ENCODE results near the gene NFX1.

Gene NFX1

DNA sequence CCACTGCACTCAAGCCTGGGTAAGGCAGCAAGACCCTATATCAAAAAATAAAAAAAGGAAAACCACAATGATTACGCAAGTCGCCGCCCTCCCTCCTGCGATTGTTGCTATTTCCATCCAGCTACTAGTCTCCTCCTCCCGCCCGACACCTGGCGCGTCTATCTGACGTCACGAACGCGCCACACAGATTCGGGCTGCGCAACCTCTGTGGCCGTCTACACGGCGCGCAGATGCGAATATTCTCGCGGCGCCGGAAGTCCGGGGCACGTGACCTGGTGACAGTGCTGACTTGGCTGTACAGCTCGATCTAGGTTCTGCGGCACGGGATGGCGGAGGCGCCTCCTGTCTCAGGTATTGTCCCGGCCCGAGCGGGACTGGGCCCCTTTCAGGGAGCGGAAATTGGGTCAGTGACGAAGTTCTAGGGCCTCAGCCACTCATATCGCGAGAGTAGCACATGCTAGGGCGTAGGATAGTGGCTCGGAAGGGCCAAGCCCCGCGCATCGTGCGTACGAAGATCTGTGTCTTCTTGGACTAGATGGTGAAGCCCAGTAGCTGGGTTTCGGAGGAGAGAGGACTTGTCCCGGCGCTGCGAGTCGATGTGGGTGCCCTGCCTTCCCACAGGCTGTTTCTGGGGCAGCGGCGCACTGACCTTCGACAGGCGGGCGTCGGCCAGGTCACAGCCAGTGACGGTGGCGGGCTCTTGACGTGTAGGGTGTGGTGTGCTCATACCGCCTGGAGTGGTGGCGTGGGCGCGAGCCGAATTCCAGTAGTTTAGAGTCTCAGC lies at the start of gene NFX1:
Gene NFX1 (plus strand): TSS at position 270 of the 784 bp plus-strand sequence. CDS start 57 bp downstream, at position 327.
- peak; percentile 92 to 98 (median 97) for DNase-seq (ENCODE audit: low read depth in 3 of 3)

GRCh38 chr9:33241298-33241697 lies 49.0 kb upstream of the NFX1 start:
- DNase-seq (ENCODE audit: low read depth in 3 of 3), result no peak

- no peak for DNase-seq (ENCODE audit: low read depth in 3 of 3)
Observed at GRCh38 chr9:33242609-33243134, 47.6 kb upstream of the NFX1 start.

DNA sequence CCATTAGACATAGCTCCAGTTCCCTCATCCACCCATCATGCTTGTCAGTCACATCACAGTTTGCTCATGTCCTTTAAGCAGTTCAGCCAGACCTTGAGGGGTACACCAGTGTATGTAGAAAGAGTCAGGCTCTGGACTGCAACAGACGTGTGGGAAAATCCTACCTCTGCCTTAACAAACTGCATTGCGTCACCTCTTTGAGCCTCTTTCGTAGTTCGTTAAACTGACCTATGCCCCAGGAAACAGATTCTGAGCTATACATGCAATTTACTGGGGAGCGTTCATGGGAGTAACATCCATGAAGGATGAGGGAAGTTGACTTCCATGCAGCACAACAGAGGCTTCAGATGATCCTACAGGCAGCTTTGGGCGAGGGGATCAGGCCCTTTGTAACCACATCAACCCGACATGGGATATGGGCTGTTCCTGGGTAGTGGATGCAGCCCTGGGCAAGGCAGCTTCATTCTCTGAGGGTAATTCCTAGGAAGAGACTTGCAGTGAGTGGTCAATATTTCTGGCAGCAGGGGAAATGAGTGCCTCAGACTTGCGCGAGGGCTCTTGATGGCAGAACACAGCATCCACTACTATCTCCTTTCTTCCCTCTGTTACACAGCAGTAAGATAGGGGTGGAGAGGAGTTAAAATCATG lies 46.1 kb upstream of the NFX1 start:
- DNase-seq (ENCODE audit: low read depth in 3 of 3), result no peak

DNA sequence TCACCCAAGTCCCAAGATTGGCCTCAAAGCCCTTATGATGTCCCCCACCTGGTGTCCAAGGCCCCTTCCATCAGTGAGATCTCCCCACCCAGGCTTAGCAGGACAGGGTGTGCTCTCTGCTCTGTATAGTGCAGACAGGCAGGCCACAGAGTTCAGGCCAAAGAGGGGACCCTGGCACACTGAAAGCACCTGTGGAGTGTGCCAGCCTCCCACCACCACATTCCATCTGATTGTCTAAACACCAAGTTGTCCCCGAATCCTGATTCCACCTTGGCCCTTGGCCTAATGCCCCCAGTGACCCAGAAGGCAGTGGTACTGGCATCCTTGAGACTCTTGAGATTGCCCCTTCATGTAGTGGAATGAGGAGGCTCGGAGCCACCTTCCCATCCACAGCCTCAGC lies 45.0 kb upstream of the NFX1 start:
- DNase-seq (ENCODE audit: low read depth in 3 of 3), result no peak

DNA sequence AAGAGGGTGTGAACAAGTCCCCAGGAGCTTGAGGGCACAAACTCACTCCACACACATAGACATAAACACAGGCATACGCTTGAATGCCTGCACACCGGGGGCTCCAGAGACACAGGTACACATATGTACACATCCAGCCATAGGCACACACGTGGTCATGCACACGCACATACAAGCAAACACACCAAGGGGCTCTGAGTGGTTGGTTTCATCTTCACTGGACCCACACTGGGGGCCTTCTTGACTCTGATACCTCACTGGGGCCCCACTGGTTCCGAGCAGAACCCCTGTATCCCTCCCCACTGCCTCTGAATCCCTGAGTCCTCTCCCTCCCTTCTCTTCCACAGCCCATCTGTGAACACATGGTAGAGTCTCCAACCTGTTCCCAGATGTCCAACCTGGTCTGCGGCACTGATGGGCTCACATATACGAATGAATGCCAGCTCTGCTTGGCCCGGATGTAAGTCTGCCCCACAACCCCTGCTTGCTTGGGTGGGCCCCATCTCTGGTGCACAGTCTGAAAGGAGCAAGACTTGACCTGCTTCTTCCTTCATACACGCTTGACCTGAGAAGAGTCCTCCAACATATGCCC lies 44.0 kb upstream of the NFX1 start:
- no peak for DNase-seq (ENCODE audit: low read depth in 3 of 3)

GRCh38 chr9:33248606-33249005 lies 41.7 kb upstream of the NFX1 start:
- no peak for DNase-seq (ENCODE audit: low read depth in 3 of 3)

GRCh38 chr9:33249087-33249658 lies 41.1 kb upstream of the NFX1 start:
- no peak for DNase-seq (ENCODE audit: low read depth in 3 of 3)

DNA sequence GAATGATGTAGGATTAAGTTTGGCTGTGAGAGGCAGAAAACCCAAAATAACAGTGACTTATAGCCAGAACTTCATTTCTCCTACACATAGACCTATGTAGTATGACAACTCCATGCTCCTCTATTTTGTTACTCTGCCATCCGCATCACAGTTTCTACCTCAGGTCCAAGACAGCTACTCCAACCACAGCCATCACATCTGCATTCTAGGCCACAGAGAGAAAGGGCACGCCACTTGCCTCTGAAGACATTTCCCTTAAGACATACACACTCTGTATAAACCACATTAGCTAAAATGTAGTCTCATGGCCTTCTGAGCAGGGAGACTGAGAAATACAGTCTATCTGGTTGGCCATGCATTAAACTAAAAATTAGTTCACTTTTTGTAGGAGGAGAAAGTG lies 40.3 kb upstream of the NFX1 start:
- DNase-seq (ENCODE audit: low read depth in 3 of 3), result no peak

GRCh38 chr9:33250458-33250995 lies 39.8 kb upstream of the NFX1 start:
- no peak for DNase-seq (ENCODE audit: low read depth in 3 of 3)

- no peak for DNase-seq (ENCODE audit: low read depth in 3 of 3)
Observed at GRCh38 chr9:33254211-33254610, 36.1 kb upstream of the NFX1 start.

GRCh38 chr9:33255014-33255413 lies 35.3 kb upstream of the NFX1 start:
- DNase-seq (ENCODE audit: low read depth in 3 of 3), result no peak

GRCh38 chr9:33255471-33255870 lies 34.8 kb upstream of the NFX1 start:
- no peak for DNase-seq (ENCODE audit: low read depth in 3 of 3)

DNA sequence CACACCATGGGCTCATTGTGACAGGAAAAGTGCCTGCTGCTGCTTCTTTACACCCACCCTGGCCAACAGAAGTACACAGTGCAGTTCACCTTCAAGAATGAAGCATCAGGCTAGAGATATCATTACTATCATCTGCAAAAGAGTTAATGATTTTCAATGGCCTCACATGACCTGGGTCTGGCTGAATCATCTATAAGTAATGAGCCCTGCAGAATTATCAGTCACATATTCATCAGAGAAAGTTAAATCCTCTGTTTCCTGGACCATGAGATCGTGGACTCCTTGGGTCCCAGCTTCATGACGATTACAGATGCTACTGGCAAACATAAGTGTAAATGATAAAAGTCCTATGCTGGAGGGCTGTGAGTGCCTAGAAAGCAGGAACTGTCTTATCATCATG lies 34.1 kb upstream of the NFX1 start:
- no peak for DNase-seq (ENCODE audit: low read depth in 3 of 3)

- no peak for DNase-seq (ENCODE audit: low read depth in 3 of 3)
Observed at GRCh38 chr9:33257276-33257675, 33.0 kb upstream of the NFX1 start.

- no peak for DNase-seq (ENCODE audit: low read depth in 3 of 3)
Observed at GRCh38 chr9:33260372-33260771, 29.9 kb upstream of the NFX1 start.

- DNase-seq (ENCODE audit: low read depth in 3 of 3), result no peak
Observed at GRCh38 chr9:33263131-33264002, 26.9 kb upstream of the NFX1 start.

DNA sequence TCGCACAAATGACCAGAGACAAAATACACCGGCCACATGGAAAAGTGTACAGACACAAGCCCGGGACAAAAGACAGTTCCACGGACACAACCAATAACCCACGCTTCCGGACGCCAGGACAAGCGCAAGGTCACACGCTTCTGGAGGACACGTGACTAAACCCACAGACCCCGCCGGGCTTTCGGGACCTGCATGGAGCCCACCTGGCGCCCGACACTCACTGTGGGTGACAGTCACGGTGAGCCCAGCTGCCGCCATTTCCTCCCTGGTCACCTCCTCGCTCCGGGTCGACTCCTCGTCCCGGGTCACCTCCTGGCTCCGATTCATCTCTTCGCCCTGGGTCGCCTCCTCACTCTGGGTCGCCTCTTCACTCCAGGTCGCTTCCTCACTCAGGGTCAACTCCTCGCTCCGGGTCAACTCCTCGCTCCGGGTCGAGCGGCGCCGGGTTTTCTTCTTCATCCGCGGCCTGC lies 26.3 kb upstream of the NFX1 start:
- DNase-seq (ENCODE audit: low read depth in 3 of 3), result peak in 2 of 3 donors; percentile 12 to 41

DNA sequence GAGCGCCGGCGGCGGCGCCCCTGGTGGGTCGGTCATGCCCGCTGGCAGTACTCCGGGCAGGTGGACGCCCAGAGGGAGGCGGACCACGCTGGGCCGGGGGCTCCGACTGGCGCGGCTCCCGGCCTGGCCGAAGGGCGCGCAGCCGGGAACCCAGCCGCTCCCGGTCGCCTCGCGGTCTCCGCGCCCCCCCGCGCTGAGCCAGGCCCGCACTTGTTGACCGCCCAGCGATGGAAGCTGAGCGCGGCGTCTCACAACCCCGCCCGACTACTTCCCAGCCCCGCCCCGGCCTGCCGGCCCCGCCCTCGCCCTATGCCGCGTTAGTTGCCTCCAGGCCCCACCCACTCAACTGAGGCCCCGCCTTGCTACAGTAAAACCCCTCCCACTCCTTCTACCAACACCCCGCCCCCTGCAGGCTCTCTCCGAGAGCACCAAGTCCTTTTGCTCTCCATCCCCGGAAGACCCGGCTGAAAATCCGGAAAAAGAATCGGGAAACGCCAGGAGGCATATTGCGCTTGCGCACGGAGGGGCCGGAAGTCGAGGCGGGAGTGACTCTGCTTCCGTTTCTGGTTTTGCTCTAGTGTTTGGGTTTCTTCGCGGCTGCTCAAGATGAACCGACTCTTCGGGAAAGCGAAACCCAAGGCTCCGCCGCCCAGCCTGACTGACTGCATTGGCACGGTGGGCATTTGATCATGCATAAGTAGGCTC lies 25.7 kb upstream of the NFX1 start, which contains the start of the genes BAG1 and CHMP5:
Gene BAG1 (minus strand): TSS at position 236 of the 705 bp plus-strand sequence.
Gene CHMP5 (plus strand): TSS at position 577 of the 705 bp plus-strand sequence. CDS start 30 bp downstream, at position 607.
- peak; percentile 99 to 100 (median 99) for DNase-seq (ENCODE audit: low read depth in 3 of 3)

Measured in stimulated activated CD4-positive, alpha-beta T cell treated with anti-CD3 and anti-CD28 coated beads, TNF-alpha, amount 100 ng/mL, for 48 hours (primary cell).